IMR-90 (cell line): ENCODE data around the gene TMEM170A. TPM values are rescaled to one million over a fixed set of nuclear protein-coding genes. Genes with fewer than 3 reads are reported as not detected.

Experiments used
- ATAC-seq: fragments of 200-7000 bp; cut with Tn5 transposase; 2 replicates; pipeline ENCODE4 v1.9.1; 2020; ENCODE audit warnings: low read depth, mild to moderate bottlenecking, moderate library complexity
- BruUV-seq: library from RNA; stranded (reverse); fragments of 400-500 nt; replicated peaks from 2 replicates; lab custom pipeline; 2021; lab: Mats Ljungman, UMichigan
- CTCF ChIA-PET: fragments of 300-600 bp; formaldehyde crosslinking; extraction: SDS; loops from one replicate; lab custom pipeline; 2021; ENCODE audit warnings: antibody characterized with exemption; lab: Yijun Ruan, JAX
- POLR2A ChIA-PET: fragments of 300-600 bp; sonication (Branson Sonifier 250); formaldehyde crosslinking; loops from one replicate; lab custom pipeline; 2022; ENCODE audit warnings: antibody characterized with exemption; ENCODE audit not compliant: unreplicated experiment; lab: Charles Lee
- DNase-seq: peaks from one replicate; pipeline ENCODE4 v3.0.0; 2013
- H2AFZ ChIP-seq: replicated peaks from 2 replicates; pipeline ENCODE3; 2013; ENCODE audit warnings: low read length, mild to moderate bottlenecking; ENCODE audit not compliant: poor library complexity
- H2AK5ac ChIP-seq: 2 replicates; pipeline ENCODE4 v1.6.1; 2013; ENCODE audit warnings: low read depth, low read length, inconsistent platforms
- H2AK9ac ChIP-seq: replicated peaks from 2 replicates; pipeline ENCODE3; 2013; ENCODE audit warnings: mild to moderate bottlenecking, low read depth, low read length, moderate library complexity; ENCODE audit not compliant: poor library complexity
- H2BK120ac ChIP-seq: 2 replicates; pipeline ENCODE4 v1.6.1; 2013; ENCODE audit warnings: low read depth, low read length, inconsistent platforms
- H2BK15ac ChIP-seq: 3 replicates; pipeline ENCODE4 v1.6.1; 2013; ENCODE audit warnings: low read depth, low read length, inconsistent platforms
- H2BK20ac ChIP-seq: 2 replicates; pipeline ENCODE4 v1.6.1; 2013; ENCODE audit warnings: low read depth, mild to moderate bottlenecking, inconsistent platforms, low read length, moderate library complexity
- H2BK5ac ChIP-seq: 2 replicates; pipeline ENCODE4 v1.6.1; 2013; ENCODE audit warnings: mild to moderate bottlenecking, low read depth, low read length, inconsistent platforms; ENCODE audit not compliant: poor library complexity, severe bottlenecking
- H3K14ac ChIP-seq: replicated peaks from 2 replicates; pipeline ENCODE4 v1.6.1; 2013; ENCODE audit warnings: low read depth, low read length, inconsistent platforms
- H3K18ac ChIP-seq: 2 replicates; pipeline ENCODE4 v1.6.1; 2013; ENCODE audit warnings: low read depth, low read length, control low read depth
- H3K23ac ChIP-seq: 2 replicates; pipeline ENCODE4 v1.6.1; 2013; ENCODE audit warnings: low read depth, low read length, inconsistent platforms
- H3K27ac ChIP-seq: 2 replicates; pipeline ENCODE4 v1.5.1; 2013; ENCODE audit warnings: mild to moderate bottlenecking, control low read depth, low read length; ENCODE audit not compliant: insufficient read depth
- H3K27me3 ChIP-seq: 2 replicates; pipeline ENCODE4 v1.6.1; 2013; ENCODE audit warnings: low read length; ENCODE audit not compliant: control insufficient read depth, insufficient read depth
- H3K36me3 ChIP-seq: 2 replicates; pipeline ENCODE4 v1.6.1; 2013; ENCODE audit warnings: low read length, mixed read lengths; ENCODE audit not compliant: control insufficient read depth, insufficient read depth
- H3K4ac ChIP-seq: 2 replicates; pipeline ENCODE4 v1.6.1; 2013; ENCODE audit warnings: low read depth, low read length, inconsistent platforms
- H3K4me1 ChIP-seq: 2 replicates; pipeline ENCODE4 v1.6.1; 2013; ENCODE audit warnings: low read length, mixed read lengths; ENCODE audit not compliant: control insufficient read depth, insufficient read depth
- H3K4me2 ChIP-seq: 2 replicates; pipeline ENCODE4 v1.6.1; 2013; ENCODE audit warnings: low read depth, mild to moderate bottlenecking, control low read depth, low read length, moderate library complexity
- H3K4me3 ChIP-seq: 2 replicates; pipeline ENCODE4 v1.5.1; 2013; ENCODE audit warnings: low read depth, mild to moderate bottlenecking, control low read depth, low read length, moderate library complexity; ENCODE audit not compliant: insufficient read depth
- H3K56ac ChIP-seq: 2 replicates; pipeline ENCODE4 v1.6.1; 2013; ENCODE audit warnings: low read length, inconsistent platforms; ENCODE audit not compliant: insufficient read depth; ENCODE audit errors: extremely low read depth
- H3K79me1 ChIP-seq, 2 experiments: 2 replicates each; pipeline ENCODE4 v1.6.1; 2013; ENCODE audit warnings: low read length in 2 of 2, inconsistent platforms in 1 of 2, low read depth in 1 of 2
- H3K9ac ChIP-seq: 2 replicates; pipeline ENCODE4 v1.6.1; 2013; ENCODE audit warnings: low read depth, low read length, control low read depth
- H3K9me1 ChIP-seq: 2 replicates; pipeline ENCODE4 v1.6.1; 2013; ENCODE audit warnings: low read length, inconsistent platforms; ENCODE audit not compliant: insufficient read depth
- H3K9me3 ChIP-seq: 2 replicates; pipeline ENCODE4 v1.6.1; 2013; ENCODE audit warnings: low read length; ENCODE audit not compliant: control insufficient read depth, insufficient read depth
- H4K20me1 ChIP-seq: 2 replicates; pipeline ENCODE4 v1.6.1; 2013; ENCODE audit warnings: low read length, inconsistent platforms; ENCODE audit not compliant: insufficient read depth
- H4K5ac ChIP-seq: 2 replicates; pipeline ENCODE4 v1.6.1; 2013; ENCODE audit warnings: mild to moderate bottlenecking, low read depth, low read length, control low read depth
- H4K8ac ChIP-seq, 2 experiments: 2 replicates each; pipeline ENCODE4 v1.6.1; 2013; ENCODE audit warnings: low read depth in 2 of 2, low read length in 2 of 2, control low read depth in 1 of 2, inconsistent platforms in 1 of 2
- H4K91ac ChIP-seq: 2 replicates; pipeline ENCODE4 v1.6.1; 2013; ENCODE audit warnings: low read depth, low read length, inconsistent platforms; ENCODE audit not compliant: insufficient read depth
- BHLHE40 ChIP-seq: fragments of 150-350 bp; IDR thresholded peaks from 2 replicates; pipeline ENCODE4 v1.6.1; 2016; ENCODE audit warnings: mild to moderate bottlenecking, low read depth, low read length
- CEBPB ChIP-seq: IDR thresholded peaks from 2 replicates; pipeline ENCODE4 v1.6.1; 2012; ENCODE audit warnings: low read depth, low read length, improper control_type of control experiment
- CHD1 ChIP-seq: IDR thresholded peaks from 2 replicates; pipeline ENCODE4 v1.6.1; 2012; ENCODE audit warnings: low read depth, low read length, improper control_type of control experiment
- CTCF ChIP-seq: conservative IDR thresholded peaks from 2 replicates; pipeline ENCODE4 v1.5.1; 2012; ENCODE audit warnings: mild to moderate bottlenecking, low read depth, low read length, improper control_type of control experiment
- FOS ChIP-seq: fragments of 150-350 bp; IDR thresholded peaks from 2 replicates; pipeline ENCODE4 v1.6.1; 2016; ENCODE audit warnings: low read depth, low read length
- MAFK ChIP-seq: IDR thresholded peaks from 2 replicates; pipeline ENCODE4 v1.6.1; 2012; ENCODE audit warnings: low read depth, low read length, improper control_type of control experiment
- MAZ ChIP-seq: IDR thresholded peaks from 2 replicates; pipeline ENCODE4 v1.6.1; 2012; ENCODE audit warnings: low read depth, mild to moderate bottlenecking, low read length, improper control_type of control experiment, moderate library complexity, borderline replicate concordance
- MXI1 ChIP-seq: IDR thresholded peaks from 2 replicates; pipeline ENCODE4 v1.6.1; 2012; ENCODE audit warnings: low read depth, mild to moderate bottlenecking, low read length, moderate library complexity, borderline replicate concordance
- NFE2L2 ChIP-seq: fragments of 150-350 bp; IDR thresholded peaks from 2 replicates; pipeline ENCODE4 v1.6.1; 2016; ENCODE audit warnings: low read depth, mild to moderate bottlenecking, low read length
- POLR2A ChIP-seq: IDR thresholded peaks from 2 replicates; pipeline ENCODE4 v1.6.1; 2012; ENCODE audit warnings: mild to moderate bottlenecking, low read depth, low read length
- RAD21 ChIP-seq: IDR thresholded peaks from 2 replicates; pipeline ENCODE4 v1.6.1; 2012; ENCODE audit warnings: low read length, improper control_type of control experiment
- RCOR1 ChIP-seq: IDR thresholded peaks from 2 replicates; pipeline ENCODE4 v1.6.1; 2012; ENCODE audit warnings: mild to moderate bottlenecking, low read length, improper control_type of control experiment; ENCODE audit not compliant: insufficient replicate concordance
- RFX5 ChIP-seq: IDR thresholded peaks from 2 replicates; pipeline ENCODE4 v1.8.0; 2012; ENCODE audit warnings: low read depth, mild to moderate bottlenecking, low read length, moderate library complexity
- SMC3 ChIP-seq: fragments of 150-350 bp; IDR thresholded peaks from 2 replicates; pipeline ENCODE4 v1.6.1; 2016; ENCODE audit warnings: low read depth, mild to moderate bottlenecking, antibody characterized with exemption, low read length, moderate library complexity
- USF2 ChIP-seq: fragments of 150-350 bp; IDR thresholded peaks from 2 replicates; pipeline ENCODE4 v1.6.1; 2017; ENCODE audit warnings: mild to moderate bottlenecking, antibody characterized with exemption, low read length, low read depth
- WGBS, 2 experiments: methylation state at CpG; one replicate each; pipeline versions ENCODE4 v1.1.5 to v1.1.7; 2013; ENCODE audit warnings: missing lambda C conversion rate in 2 of 2; ENCODE audit not compliant: insufficient read length in 1 of 2; ENCODE audit errors: extremely low coverage in 2 of 2; 5-methylcytosine and 5-hydroxymethylcytosine counted together
- dilution Hi-C: fragments of 300-500 bp; cut with HindIII; formaldehyde crosslinking; loops from one replicate; pipeline ENCODE4 v1.14.3; 2018; ENCODE audit warnings: low sequenced_read_pairs; ENCODE audit not compliant: unreplicated experiment
- in situ Hi-C: fragments of 300-500 bp; cut with MboI; formaldehyde crosslinking; loops from 3 replicates; pipeline ENCODE4 v1.14.3; 2019; ENCODE audit warnings: low sequenced_read_pairs, inconsistent platforms, mixed read lengths
- intact Hi-C: fragments of 100-400 bp; cut with micrococcal nuclease; formaldehyde crosslinking; loops from 2 replicates; pipeline ENCODE4 v1.10.0; 2022
- polyA plus RNA-seq, 3 experiments: library from polyadenylated mRNA; depleted of rRNA; stranded (reverse); fragments of >200 nt; gene quantifications; 2 replicates each; pipeline ENCODE4 v1.2.3, GENCODE V29; 2012; ENCODE audit warnings: low replicate concordance in 1 of 3
- total RNA-seq: library from RNA; depleted of rRNA; stranded (reverse); fragments of >200 nt; gene quantifications from 2 replicates; pipeline ENCODE4 v1.2.3, GENCODE V29; 2012

The TMEM170A gene
- total and polyA plus RNA-seq, 2 of the 4 experiments (the other 2 are of a cell fraction): 7.3 to 10.9 TPM

- ChIA-PET CTCF (interaction anchor here (0.8 to 1.2 kb wide), 2 partner anchors 11 to 13 kb away, joined by 3 read pairs; no protein-coding TSS in a partner anchor), POLR2A (no interaction called here)
- H3K36me3 ChIP-seq: no peaks in the 10 kb centered on the region
- H2AK5ac ChIP-seq: no peak overlapping the region
- H3K23ac ChIP-seq: no peak overlapping the region
- dilution Hi-C loops (no loop called here), in situ Hi-C loops (no loop called here), intact Hi-C loops (no loop called here)
- H4K20me1 ChIP-seq: no peaks in the 10 kb centered on the region
- no peak for ATAC-seq
- no peak for DNase-seq
- no peak overlapping the region for H2BK20ac ChIP-seq
- no peak overlapping the region for H3K18ac ChIP-seq
- no peak overlapping the region for H3K4me3 ChIP-seq
- no peak overlapping the region for H4K91ac ChIP-seq
- no TSS peak for BruUV-seq
- H2AK9ac ChIP-seq: no peak overlapping the region
- no peaks in the 10 kb centered on the region for H3K79me1 ChIP-seq
- H3K4me1 ChIP-seq: no peaks in the 10 kb centered on the region
- H3K9me1 ChIP-seq: no peaks in the 10 kb centered on the region
- no peak overlapping the region for H4K5ac ChIP-seq
- H3K27me3 ChIP-seq: peaks cover 20% of the 10 kb centered on the region
- no peak overlapping the region for H3K14ac ChIP-seq
- no peak overlapping the region for H2AFZ ChIP-seq
- H3K9ac ChIP-seq: no peak overlapping the region
- WGBS, 2 experiments: 86% methylated on average over 3 of the region's 4 CpGs; no CpG with 5 or more reads in 1 of the 2 experiments
- no peak overlapping the region for H2BK120ac ChIP-seq
- no peak overlapping the region for H3K4me2 ChIP-seq
- H3K4ac ChIP-seq: no peak overlapping the region
- no peak overlapping the region for H3K56ac ChIP-seq
- H4K8ac ChIP-seq: no peak overlapping the region
- no peak overlapping the region for H2BK15ac ChIP-seq
- no peak overlapping the region for H2BK5ac ChIP-seq
- H3K27ac ChIP-seq: no peak overlapping the region
- no peaks in the 10 kb centered on the region for H3K9me3 ChIP-seq
- TF ChIP-seq FOS (no peak), MXI1 (no peak), CTCF (no peak), SMC3 (no peak), CEBPB (no peak), NFE2L2 (no peak), USF2 (no peak), RCOR1 (no peak), RFX5 (no peak), CHD1 (no peak), MAZ (no peak), MAFK (no peak), RAD21 (no peak), POLR2A (no peak), BHLHE40 (no peak)
These were observed 13.4 kb upstream of the TMEM170A start for GRCh38 chr16:75477680-75478473.
